UCSD-AML1 (cell line): ENCODE results near the gene EHMT1.
"Not testable (repeated sequence)": the region's sequence is repeated elsewhere in the genome, so short reads cannot be mapped to it uniquely, and the experiment has no call there.

Experiments
- DNase-seq: peaks from one replicate; lab custom pipeline; 2025; ENCODE audit not compliant: unreplicated experiment; lab: John Stamatoyannopoulos, UW

The EHMT1 gene

GRCh38 chr9:137880160-137880975 is 261.6 kb downstream of the EHMT1 start:
- no peak for DNase-seq

- DNase-seq, result no peak
Observed at GRCh38 chr9:137880976-137881530, 262.2 kb downstream of the EHMT1 start.

GRCh38 chr9:137881591-137882505 is 263.0 kb downstream of the EHMT1 start:
- no peak for DNase-seq

GRCh38 chr9:137882506-137882821 is 263.7 kb downstream of the EHMT1 start:
- no peak for DNase-seq

GRCh38 chr9:137883977-137884376 is 265.2 kb downstream of the EHMT1 start:
- DNase-seq, result not testable (repeated sequence)

GRCh38 chr9:137884547-137884946 is 265.7 kb downstream of the EHMT1 start:
- DNase-seq, result peak; percentile 22

- DNase-seq, result not testable (repeated sequence)
Observed at GRCh38 chr9:137885121-137885520, 266.3 kb downstream of the EHMT1 start.
